ENCODE data around the gene KRTAP9-7.
"Not testable (repeated sequence)": the region's sequence is repeated elsewhere in the genome, so short reads cannot be mapped to it uniquely, and the experiment has no call there.

KRTAP9-7 gene

GRCh38 chr17:41271323-41271722 is 4.2 kb upstream of the KRTAP9-7 start:
- H3K4me3 ChIP-seq (ENCODE audit: low read depth in 1 of 2, low read length in 2 of 2); H3K36me3 ChIP-seq (ENCODE audit: control insufficient read depth in 1 of 2, insufficient read depth in 2 of 2, low read length in 2 of 2); H3K4me1 ChIP-seq (ENCODE audit: control insufficient read depth in 1 of 2, insufficient read depth in 2 of 2, low read length in 2 of 2); H3K9me3 ChIP-seq (ENCODE audit: control insufficient read depth in 1 of 2, low read length in 2 of 2); H3K9ac ChIP-seq (ENCODE audit: low read depth in 1 of 2, low read length in 2 of 2); H3K27me3 ChIP-seq (ENCODE audit: control insufficient read depth in 1 of 2, insufficient read depth in 2 of 2, low read length in 2 of 2); H3K27ac ChIP-seq (ENCODE audit: low read depth, low read length): not testable (repeated sequence)

GRCh38 chr17:41271858-41272257 is 3.6 kb upstream of the KRTAP9-7 start:
- Histone ChIP-seq H3K27me3 (ENCODE audit: control insufficient read depth in 1 of 2, insufficient read depth in 2 of 2, low read length in 2 of 2) (peaks cover 0 to 7% of the 10 kb centered on the region in 2 donors), H3K27ac (ENCODE audit: low read depth, low read length) (no peak overlapping the region), H3K9me3 (ENCODE audit: control insufficient read depth in 1 of 2, low read length in 2 of 2) (no peaks in the 10 kb centered on the region), H3K9ac (ENCODE audit: low read depth in 1 of 2, low read length in 2 of 2) (no peak overlapping the region), H3K4me1 (ENCODE audit: control insufficient read depth in 1 of 2, insufficient read depth in 2 of 2, low read length in 2 of 2) (no peaks in the 10 kb centered on the region), H3K4me3 (ENCODE audit: low read depth in 1 of 2, low read length in 2 of 2) (no peak overlapping the region), H3K36me3 (ENCODE audit: control insufficient read depth in 1 of 2, insufficient read depth in 2 of 2, low read length in 2 of 2) (no peaks in the 10 kb centered on the region)

- Histone ChIP-seq H3K9ac (ENCODE audit: low read depth in 1 of 2, low read length in 2 of 2) (no peak overlapping the region), H3K27ac (ENCODE audit: low read depth, low read length) (no peak overlapping the region), H3K27me3 (ENCODE audit: control insufficient read depth in 1 of 2, insufficient read depth in 2 of 2, low read length in 2 of 2) (peaks cover 0 to 5% of the 10 kb centered on the region in 2 donors), H3K4me1 (ENCODE audit: control insufficient read depth in 1 of 2, insufficient read depth in 2 of 2, low read length in 2 of 2) (no peaks in the 10 kb centered on the region), H3K36me3 (ENCODE audit: control insufficient read depth in 1 of 2, insufficient read depth in 2 of 2, low read length in 2 of 2) (no peaks in the 10 kb centered on the region), H3K9me3 (ENCODE audit: control insufficient read depth in 1 of 2, low read length in 2 of 2) (no peaks in the 10 kb centered on the region), H3K4me3 (ENCODE audit: low read depth in 1 of 2, low read length in 2 of 2) (no peak overlapping the region)
These were observed 2.9 kb downstream of the KRTAP9-7 start for GRCh38 chr17:41278176-41278955.

- peaks cover 0 to 6% of the 10 kb centered on the region in 2 donors for H3K27me3 ChIP-seq (ENCODE audit: control insufficient read depth in 1 of 2, insufficient read depth in 2 of 2, low read length in 2 of 2)
- H3K9ac ChIP-seq (ENCODE audit: low read depth in 1 of 2, low read length in 2 of 2): no peak overlapping the region
- no peaks in the 10 kb centered on the region for H3K9me3 ChIP-seq (ENCODE audit: control insufficient read depth in 1 of 2, low read length in 2 of 2)
- no peak overlapping the region for H3K4me3 ChIP-seq (ENCODE audit: low read depth in 1 of 2, low read length in 2 of 2)
- no peaks in the 10 kb centered on the region for H3K36me3 ChIP-seq (ENCODE audit: control insufficient read depth in 1 of 2, insufficient read depth in 2 of 2, low read length in 2 of 2)
- H3K27ac ChIP-seq (ENCODE audit: low read depth, low read length): no peak overlapping the region
- H3K4me1 ChIP-seq (ENCODE audit: control insufficient read depth in 1 of 2, insufficient read depth in 2 of 2, low read length in 2 of 2): no peaks in the 10 kb centered on the region
These were observed 8.5 kb downstream of the KRTAP9-7 start for GRCh38 chr17:41284043-41284442.

- H3K9me3 ChIP-seq (ENCODE audit: control insufficient read depth in 1 of 2, low read length in 2 of 2): no peaks in the 10 kb centered on the region
- H3K36me3 ChIP-seq (ENCODE audit: control insufficient read depth in 1 of 2, insufficient read depth in 2 of 2, low read length in 2 of 2): no peaks in the 10 kb centered on the region
- no peak overlapping the region for H3K4me3 ChIP-seq (ENCODE audit: low read depth in 1 of 2, low read length in 2 of 2)
- H3K4me1 ChIP-seq (ENCODE audit: control insufficient read depth in 1 of 2, insufficient read depth in 2 of 2, low read length in 2 of 2): no peaks in the 10 kb centered on the region
- peaks cover 0 to 6% of the 10 kb centered on the region in 2 donors for H3K27me3 ChIP-seq (ENCODE audit: control insufficient read depth in 1 of 2, insufficient read depth in 2 of 2, low read length in 2 of 2)
- no peak overlapping the region for H3K27ac ChIP-seq (ENCODE audit: low read depth, low read length)
- H3K9ac ChIP-seq (ENCODE audit: low read depth in 1 of 2, low read length in 2 of 2): no peak overlapping the region
These were observed 9.0 kb downstream of the KRTAP9-7 start for GRCh38 chr17:41284546-41284945.

- H3K27ac ChIP-seq (ENCODE audit: low read depth, low read length): no peak overlapping the region
- peaks cover 0 to 6% of the 10 kb centered on the region in 2 donors for H3K27me3 ChIP-seq (ENCODE audit: control insufficient read depth in 1 of 2, insufficient read depth in 2 of 2, low read length in 2 of 2)
- H3K36me3 ChIP-seq (ENCODE audit: control insufficient read depth in 1 of 2, insufficient read depth in 2 of 2, low read length in 2 of 2): no peaks in the 10 kb centered on the region
- no peak overlapping the region for H3K9ac ChIP-seq (ENCODE audit: low read depth in 1 of 2, low read length in 2 of 2)
- H3K4me3 ChIP-seq (ENCODE audit: low read depth in 1 of 2, low read length in 2 of 2): no peak overlapping the region
- H3K4me1 ChIP-seq (ENCODE audit: control insufficient read depth in 1 of 2, insufficient read depth in 2 of 2, low read length in 2 of 2): no peaks in the 10 kb centered on the region
- no peaks in the 10 kb centered on the region for H3K9me3 ChIP-seq (ENCODE audit: control insufficient read depth in 1 of 2, low read length in 2 of 2)
These were observed 11.6 kb downstream of the KRTAP9-7 start for GRCh38 chr17:41287050-41287449.

GRCh38 chr17:41294016-41294415 is 18.5 kb downstream of the KRTAP9-7 start:
- no peaks in the 10 kb centered on the region for H3K27me3 ChIP-seq (ENCODE audit: control insufficient read depth in 1 of 2, insufficient read depth in 2 of 2, low read length in 2 of 2)
- H3K36me3 ChIP-seq (ENCODE audit: control insufficient read depth in 1 of 2, insufficient read depth in 2 of 2, low read length in 2 of 2): no peaks in the 10 kb centered on the region
- no peak overlapping the region for H3K4me3 ChIP-seq (ENCODE audit: low read depth in 1 of 2, low read length in 2 of 2)

GRCh38 chr17:41296846-41297245 is 21.3 kb downstream of the KRTAP9-7 start:
- H3K9ac ChIP-seq (ENCODE audit: low read depth in 1 of 2, low read length in 2 of 2): no peak overlapping the region
- H3K4me1 ChIP-seq (ENCODE audit: control insufficient read depth in 1 of 2, insufficient read depth in 2 of 2, low read length in 2 of 2): no peaks in the 10 kb centered on the region
- H3K4me3 ChIP-seq (ENCODE audit: low read depth in 1 of 2, low read length in 2 of 2): no peak overlapping the region
- H3K27ac ChIP-seq (ENCODE audit: low read depth, low read length): no peak overlapping the region
- no peaks in the 10 kb centered on the region for H3K27me3 ChIP-seq (ENCODE audit: control insufficient read depth in 1 of 2, insufficient read depth in 2 of 2, low read length in 2 of 2)
- no peaks in the 10 kb centered on the region for H3K9me3 ChIP-seq (ENCODE audit: control insufficient read depth in 1 of 2, low read length in 2 of 2)
- no peaks in the 10 kb centered on the region for H3K36me3 ChIP-seq (ENCODE audit: control insufficient read depth in 1 of 2, insufficient read depth in 2 of 2, low read length in 2 of 2)

More at GRCh38 chr17:41294016-41294415, 18.5 kb downstream of the KRTAP9-7 start:
- Histone ChIP-seq H3K9me3 (ENCODE audit: control insufficient read depth in 1 of 2, low read length in 2 of 2) (no peaks in the 10 kb centered on the region), H3K4me1 (ENCODE audit: control insufficient read depth in 1 of 2, insufficient read depth in 2 of 2, low read length in 2 of 2) (no peaks in the 10 kb centered on the region), H3K27ac (ENCODE audit: low read depth, low read length) (no peak overlapping the region), H3K9ac (ENCODE audit: low read depth in 1 of 2, low read length in 2 of 2) (no peak overlapping the region)

GRCh38 chr17:41298458-41299135 is 23.1 kb downstream of the KRTAP9-7 start:
- Histone ChIP-seq H3K27ac (ENCODE audit: low read depth, low read length) (no peak overlapping the region), H3K9ac (ENCODE audit: low read depth in 1 of 2, low read length in 2 of 2) (no peak overlapping the region), H3K4me1 (ENCODE audit: control insufficient read depth in 1 of 2, insufficient read depth in 2 of 2, low read length in 2 of 2) (no peaks in the 10 kb centered on the region), H3K36me3 (ENCODE audit: control insufficient read depth in 1 of 2, insufficient read depth in 2 of 2, low read length in 2 of 2) (no peaks in the 10 kb centered on the region), H3K27me3 (ENCODE audit: control insufficient read depth in 1 of 2, insufficient read depth in 2 of 2, low read length in 2 of 2) (peaks cover 0 to 9% of the 10 kb centered on the region in 2 donors), H3K9me3 (ENCODE audit: control insufficient read depth in 1 of 2, low read length in 2 of 2) (no peaks in the 10 kb centered on the region), H3K4me3 (ENCODE audit: low read depth in 1 of 2, low read length in 2 of 2) (no peak overlapping the region)

- Histone ChIP-seq H3K4me1 (ENCODE audit: control insufficient read depth in 1 of 2, insufficient read depth in 2 of 2, low read length in 2 of 2) (no peaks in the 10 kb centered on the region), H3K9ac (ENCODE audit: low read depth in 1 of 2, low read length in 2 of 2) (no peak overlapping the region), H3K36me3 (ENCODE audit: control insufficient read depth in 1 of 2, insufficient read depth in 2 of 2, low read length in 2 of 2) (no peaks in the 10 kb centered on the region), H3K4me3 (ENCODE audit: low read depth in 1 of 2, low read length in 2 of 2) (no peak overlapping the region), H3K27me3 (ENCODE audit: control insufficient read depth in 1 of 2, insufficient read depth in 2 of 2, low read length in 2 of 2) (peaks cover 0 to 9% of the 10 kb centered on the region in 2 donors), H3K9me3 (ENCODE audit: control insufficient read depth in 1 of 2, low read length in 2 of 2) (no peaks in the 10 kb centered on the region), H3K27ac (ENCODE audit: low read depth, low read length) (no peak overlapping the region)
These were observed 25.8 kb downstream of the KRTAP9-7 start for GRCh38 chr17:41301204-41301790.
